Stimulated activated CD4-positive, alpha-beta T cell treated with anti-CD3 and anti-CD28 coated beads, Interleukin-1b, Interleukin-23, amount 100 ng/mL, for 1 hour (primary cell): ENCODE results near the gene PARP6.

Experiments
- DNase-seq, 2 donors: peaks; one replicate each; pipeline ENCODE4 v3.0.0-alpha.2; 2020; ENCODE audit warnings: low read depth in 2 of 2

Gene PARP6

GRCh38 chr15:72272213-72272996, at the start of gene PARP6:
Gene PARP6, minus strand, starts transcription at chr15:72272554. Its CDS starts 5,077 bp downstream, at chr15:72267477.
- peak; percentile 96 to 98 for DNase-seq

- DNase-seq = peak; percentile 30 to 50
These were observed 47.8 kb upstream of the PARP6 start, which contains the start of gene CELF6 for GRCh38 chr15:72319985-72320671. Gene CELF6, minus strand, starts transcription at chr15:72320157. Its CDS starts 283 bp downstream, at chr15:72319874.

- DNase-seq = peak in 1 of 2 donors; percentile 7
These were observed 47.1 kb upstream of the PARP6 start for GRCh38 chr15:72319360-72319984.

GRCh38 chr15:72318408-72318942, 46.1 kb upstream of the PARP6 start:
- no peak for DNase-seq

GRCh38 chr15:72315706-72316370, 43.5 kb upstream of the PARP6 start:
- no peak for DNase-seq

- DNase-seq = no peak
These were observed 41.5 kb upstream of the PARP6 start for GRCh38 chr15:72313881-72314280.

GRCh38 chr15:72313448-72313840, 41.1 kb upstream of the PARP6 start:
- no peak for DNase-seq

- peak; percentile 14 to 26 for DNase-seq
These were observed 40.5 kb upstream of the PARP6 start for GRCh38 chr15:72312605-72313447.

GRCh38 chr15:72307026-72307425, 34.7 kb upstream of the PARP6 start:
- no peak for DNase-seq

GRCh38 chr15:72306211-72306785, 33.9 kb upstream of the PARP6 start:
- peak in 1 of 2 donors; percentile 8 for DNase-seq

GRCh38 chr15:72304596-72304995, 32.2 kb upstream of the PARP6 start:
- DNase-seq = no peak

- no peak for DNase-seq
These were observed 30.6 kb upstream of the PARP6 start for GRCh38 chr15:72302955-72303354.

GRCh38 chr15:72289597-72290325, 17.4 kb upstream of the PARP6 start:
- no peak for DNase-seq

GRCh38 chr15:72288796-72289596, 16.6 kb upstream of the PARP6 start:
- no peak for DNase-seq

- DNase-seq = peak; percentile 7 to 38
These were observed 13.7 kb upstream of the PARP6 start for GRCh38 chr15:72285927-72286516.

GRCh38 chr15:72285402-72285801, 13.0 kb upstream of the PARP6 start:
- DNase-seq = no peak

- DNase-seq = no peak
These were observed 12.4 kb upstream of the PARP6 start for GRCh38 chr15:72284781-72285180.

GRCh38 chr15:72281713-72282112, 9.4 kb upstream of the PARP6 start:
- no peak for DNase-seq
